ENCODE data around the gene TANC1.

TANC1 gene

DNA sequence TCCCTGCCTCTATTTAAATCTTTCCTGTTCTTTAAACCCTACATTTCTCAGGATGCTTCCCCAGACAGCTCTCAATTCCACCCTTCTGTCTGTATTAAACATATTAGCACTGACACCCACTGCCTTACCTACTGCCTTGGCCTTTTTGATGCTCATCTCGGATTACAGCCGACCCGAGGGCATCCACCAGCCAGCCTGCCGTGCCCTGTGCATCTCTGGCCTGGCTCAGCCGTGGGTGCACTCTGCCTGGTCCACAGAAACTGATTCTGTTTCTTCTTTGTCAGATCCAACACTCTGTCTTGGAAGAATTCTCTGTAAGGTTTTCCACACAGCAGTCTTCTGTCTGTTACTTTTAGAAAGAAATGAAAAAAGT, 27.2 kb downstream of the TANC1 start:
- Histone ChIP-seq H3K4me2 (ENCODE audit: insufficient read depth, low read length) (no peak overlapping the region), H3K9me3 (ENCODE audit: insufficient read depth, low read length, severe bottlenecking) (no peaks in the 10 kb centered on the region), H3K27ac (ENCODE audit: low read length) (no peak overlapping the region), H3K27me3 (ENCODE audit: insufficient read depth, low read length, poor library complexity) (no peaks in the 10 kb centered on the region), H3K9ac (ENCODE audit: low read depth, low read length) (no peak overlapping the region), H3K79me2 (ENCODE audit: insufficient read depth, low read length) (peaks cover 2% of the 10 kb centered on the region; the same call in 1 of the 2 replicates), H3K36me3 (ENCODE audit: insufficient read depth, low read length) (no peaks in the 10 kb centered on the region), H2AFZ (ENCODE audit: low read depth, low read length) (no peak overlapping the region), H3K4me3 (ENCODE audit: low read depth in 1 of 2, low read length in 2 of 2) (no peak overlapping the region), H4K20me1 (ENCODE audit: insufficient read depth, low read length) (peaks cover 8% of the 10 kb centered on the region; the same call in 1 of the 2 replicates), H3K4me1 (ENCODE audit: insufficient read depth, low read length) (peaks cover 12% of the 10 kb centered on the region)
- DNase-seq: no peak
- TF ChIP-seq, protein P1, sequence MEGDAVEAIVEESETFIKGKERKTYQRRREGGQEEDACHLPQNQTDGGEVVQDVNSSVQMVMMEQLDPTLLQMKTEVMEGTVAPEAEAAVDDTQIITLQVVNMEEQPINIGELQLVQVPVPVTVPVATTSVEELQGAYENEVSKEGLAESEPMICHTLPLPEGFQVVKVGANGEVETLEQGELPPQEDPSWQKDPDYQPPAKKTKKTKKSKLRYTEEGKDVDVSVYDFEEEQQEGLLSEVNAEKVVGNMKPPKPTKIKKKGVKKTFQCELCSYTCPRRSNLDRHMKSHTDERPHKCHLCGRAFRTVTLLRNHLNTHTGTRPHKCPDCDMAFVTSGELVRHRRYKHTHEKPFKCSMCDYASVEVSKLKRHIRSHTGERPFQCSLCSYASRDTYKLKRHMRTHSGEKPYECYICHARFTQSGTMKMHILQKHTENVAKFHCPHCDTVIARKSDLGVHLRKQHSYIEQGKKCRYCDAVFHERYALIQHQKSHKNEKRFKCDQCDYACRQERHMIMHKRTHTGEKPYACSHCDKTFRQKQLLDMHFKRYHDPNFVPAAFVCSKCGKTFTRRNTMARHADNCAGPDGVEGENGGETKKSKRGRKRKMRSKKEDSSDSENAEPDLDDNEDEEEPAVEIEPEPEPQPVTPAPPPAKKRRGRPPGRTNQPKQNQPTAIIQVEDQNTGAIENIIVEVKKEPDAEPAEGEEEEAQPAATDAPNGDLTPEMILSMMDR (IDR thresholded peaks at IDR 0.05; ENCODE audit: borderline replicate concordance, extremely low read depth, low read length, poor library complexity, severe bottlenecking): no peak
- no peak for TF ChIP-seq EZH2 (IDR thresholded peaks at IDR 0.05; ENCODE audit: borderline replicate concordance, low read depth, low read length, severe bottlenecking)
- ATAC-seq (ENCODE audit: insufficient read depth, low read depth): no peak

DNA sequence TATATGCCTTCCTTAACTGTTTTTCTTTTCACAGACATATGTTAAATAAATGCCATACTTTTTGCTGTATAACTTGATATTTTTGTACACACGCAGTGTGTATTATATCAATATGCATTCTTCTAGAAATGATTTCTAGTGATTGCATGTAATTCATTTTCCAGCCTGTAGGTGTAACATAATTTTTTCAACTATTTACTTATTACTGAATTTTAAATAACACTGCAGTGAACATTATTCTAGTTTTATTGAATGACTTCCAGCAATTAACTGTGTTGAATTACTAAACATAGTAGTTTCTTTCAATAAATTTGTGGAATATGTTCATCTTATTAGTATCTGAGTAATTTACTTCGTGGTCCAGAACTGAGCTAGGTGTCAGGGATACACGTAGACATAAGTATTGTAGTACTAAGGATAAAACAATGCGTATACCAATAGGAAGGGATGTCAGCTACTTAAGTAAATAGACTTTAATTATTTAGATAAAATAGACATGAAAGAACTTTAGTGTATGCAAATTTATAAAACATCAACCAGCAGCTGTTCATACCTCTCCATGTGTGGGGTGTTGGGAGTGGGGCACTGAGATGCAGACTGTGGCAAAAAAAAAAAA, 28.0 kb downstream of the TANC1 start:
- no peaks in the 10 kb centered on the region for H3K27me3 ChIP-seq (ENCODE audit: insufficient read depth, low read length, poor library complexity)
- no peak overlapping the region for H2AFZ ChIP-seq (ENCODE audit: low read depth, low read length)
- no peak overlapping the region for H3K4me2 ChIP-seq (ENCODE audit: insufficient read depth, low read length)
- peaks cover 12% of the 10 kb centered on the region for H3K4me1 ChIP-seq (ENCODE audit: insufficient read depth, low read length)
- DNase-seq: no peak
- TF ChIP-seq EZH2 (IDR thresholded peaks at IDR 0.05; ENCODE audit: borderline replicate concordance, low read depth, low read length, severe bottlenecking): no peak
- TF ChIP-seq, protein P1 (IDR thresholded peaks at IDR 0.05; ENCODE audit: borderline replicate concordance, extremely low read depth, low read length, poor library complexity, severe bottlenecking): peak; percentile 38
- no peak overlapping the region for H3K27ac ChIP-seq (ENCODE audit: low read length)
- peaks cover 8% of the 10 kb centered on the region; the same call in 1 of the 2 replicates for H4K20me1 ChIP-seq (ENCODE audit: insufficient read depth, low read length)
- no peaks in the 10 kb centered on the region for H3K9me3 ChIP-seq (ENCODE audit: insufficient read depth, low read length, severe bottlenecking)
- no peak overlapping the region for H3K4me3 ChIP-seq (ENCODE audit: low read depth in 1 of 2, low read length in 2 of 2)
- no peak overlapping the region for H3K9ac ChIP-seq (ENCODE audit: low read depth, low read length)
- ATAC-seq (ENCODE audit: insufficient read depth, low read depth): no peak
- H3K79me2 ChIP-seq (ENCODE audit: insufficient read depth, low read length): peaks cover 2% of the 10 kb centered on the region; the same call in 1 of the 2 replicates
- no peaks in the 10 kb centered on the region for H3K36me3 ChIP-seq (ENCODE audit: insufficient read depth, low read length)

DNA sequence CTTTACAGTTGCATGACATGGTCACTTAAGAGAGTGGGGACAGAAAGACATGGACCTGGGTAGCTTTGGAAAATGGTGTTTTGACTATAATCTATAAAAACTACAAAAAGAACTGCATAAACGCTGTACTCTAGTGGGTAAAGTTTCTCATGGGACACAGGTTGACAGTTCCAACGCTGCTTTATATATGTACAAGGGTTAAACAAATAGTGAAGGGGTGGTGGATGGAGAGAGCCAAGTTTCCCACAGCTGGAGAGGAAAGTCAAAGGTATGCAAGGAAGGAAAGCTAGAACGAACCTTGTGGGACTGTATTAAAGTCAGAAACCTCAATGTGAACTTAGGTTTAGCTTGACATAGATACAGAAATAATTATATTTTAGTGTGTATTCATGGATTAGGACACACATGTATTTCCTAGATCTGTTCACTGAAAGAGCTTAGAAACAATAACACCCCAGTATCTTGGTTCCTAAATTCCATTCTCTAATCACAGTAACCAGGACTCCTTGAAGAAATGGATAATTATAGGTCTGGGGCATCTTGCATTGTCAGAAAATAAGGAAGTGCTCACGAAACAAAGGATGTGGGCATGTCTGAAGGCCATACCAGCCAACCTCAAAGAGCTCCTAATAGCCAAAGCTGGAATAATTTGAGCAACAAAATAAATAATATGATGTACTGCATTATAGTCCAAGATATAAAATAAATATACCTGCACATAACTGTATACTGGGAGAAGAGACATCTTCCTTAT, 28.8 kb downstream of the TANC1 start:
- TF ChIP-seq, protein P1 (IDR thresholded peaks at IDR 0.05; ENCODE audit: borderline replicate concordance, extremely low read depth, low read length, poor library complexity, severe bottlenecking): no peak
- no peak for TF ChIP-seq EZH2 (IDR thresholded peaks at IDR 0.05; ENCODE audit: borderline replicate concordance, low read depth, low read length, severe bottlenecking)
- no peak overlapping the region for H3K27ac ChIP-seq (ENCODE audit: low read length)

More for the DNA sequence above, 28.8 kb downstream of the TANC1 start:
- H3K79me2 ChIP-seq (ENCODE audit: insufficient read depth, low read length): peaks cover 2% of the 10 kb centered on the region; the same call in 1 of the 2 replicates
- no peaks in the 10 kb centered on the region for H3K9me3 ChIP-seq (ENCODE audit: insufficient read depth, low read length, severe bottlenecking)
- DNase-seq (no peak), ATAC-seq (ENCODE audit: insufficient read depth, low read depth) (no peak)
- no peak overlapping the region for H3K9ac ChIP-seq (ENCODE audit: low read depth, low read length)
- H2AFZ ChIP-seq (ENCODE audit: low read depth, low read length): no peak overlapping the region
- peaks cover 8% of the 10 kb centered on the region; the same call in 1 of the 2 replicates for H4K20me1 ChIP-seq (ENCODE audit: insufficient read depth, low read length)
- no peak overlapping the region for H3K4me2 ChIP-seq (ENCODE audit: insufficient read depth, low read length)
- H3K4me3 ChIP-seq (ENCODE audit: low read depth in 1 of 2, low read length in 2 of 2): no peak overlapping the region
- peaks cover 12% of the 10 kb centered on the region for H3K4me1 ChIP-seq (ENCODE audit: insufficient read depth, low read length)
- H3K27me3 ChIP-seq (ENCODE audit: insufficient read depth, low read length, poor library complexity): no peaks in the 10 kb centered on the region
- H3K36me3 ChIP-seq (ENCODE audit: insufficient read depth, low read length): no peaks in the 10 kb centered on the region; the same call in 1 of the 2 replicates

All from DND-41 (cell line).